KBM-7 (cell line): ENCODE results near the gene YIF1B.
"Not testable (repeated sequence)": the region's sequence is repeated elsewhere in the genome, so short reads cannot be mapped to it uniquely, and the experiment has no call there.

Experiments used
- DNase-seq: peaks from one replicate; pipeline ENCODE4 v3.0.0-alpha.2; 2015
- in situ Hi-C: fragments of 300-500 bp; cut with MboI; formaldehyde crosslinking; loops from 2 replicates; pipeline ENCODE4 v1.14.3; 2020; ENCODE audit warnings: low sequenced_read_pairs, low pct_unique_long_range_greater_than_20kb, mixed read lengths

Gene YIF1B

GRCh38 chr19:38263689-38264485 is 51.9 kb downstream of the YIF1B start:
- in situ Hi-C loops, result no loop called here
- peak; percentile 90 for DNase-seq

- no peak for DNase-seq
- in situ Hi-C loops, result no loop called here
These were observed 53.0 kb downstream of the YIF1B start for GRCh38 chr19:38262585-38263268.

GRCh38 chr19:38261942-38262341 is 53.8 kb downstream of the YIF1B start:
- DNase-seq, in situ Hi-C loops: not testable (repeated sequence)

- DNase-seq, result peak; percentile 69
- in situ Hi-C loops, result loop anchor here (10.0 kb wide), 1 partner anchor 69 kb away; no protein-coding TSS in a partner anchor
These were observed 60.2 kb downstream of the YIF1B start for GRCh38 chr19:38255383-38256014.

GRCh38 chr19:38253788-38254187 is 62.0 kb downstream of the YIF1B start:
- DNase-seq, result no peak
- in situ Hi-C loops, result loop anchor here (10.0 kb wide), 1 partner anchor 71 kb away; no protein-coding TSS in a partner anchor
